ENCODE results near the gene CD6. TPM values are rescaled to one million over a fixed set of nuclear protein-coding genes. Genes with fewer than 3 reads are reported as not detected.

The CD6 gene
- polyA plus RNA-seq, 1 donor (not counting 4 experiments of a cell fraction or from before 2014, with no cell fraction given) = 0.03 TPM

GRCh38 chr11:60950024-60950423 lies 21.5 kb upstream of the CD6 start:
- TF ChIP-seq EZH2 (IDR thresholded peaks at IDR 0.05; ENCODE audit: low read length) (no peak), CTCF (optimal IDR thresholded peaks at IDR 0.05 in 1 of 3, IDR thresholded peaks at IDR 0.05 in 1 of 3, conservative IDR thresholded peaks at IDR 0.05 in 1 of 3; ENCODE audit: extremely low read depth in 1 of 3, insufficient read depth in 2 of 3, low read length in 3 of 3) (no peak)
- no peaks in the 10 kb centered on the region for H3K9me1 ChIP-seq (ENCODE audit: control insufficient read depth, extremely low read depth, insufficient read depth, low read length)
- no peak overlapping the region for H3K4me2 ChIP-seq (ENCODE audit: control insufficient read depth, extremely low read depth, insufficient read depth, low read depth, low read length)
- H3K27ac ChIP-seq (ENCODE audit: control insufficient read depth, insufficient read depth, low read length) = no peak overlapping the region
- peaks cover 5% of the 10 kb centered on the region for H3K4me1 ChIP-seq (ENCODE audit: control insufficient read depth, extremely low read depth, insufficient read depth, low read length)
- FAIRE-seq (no peak), DNase-seq (ENCODE audit: low read depth, low spot score) (no peak)
- H3K9me3 ChIP-seq (ENCODE audit: control insufficient read depth, low read depth, low read length) = no peaks in the 10 kb centered on the region
- no peak overlapping the region for H3K4me3 ChIP-seq (ENCODE audit: control insufficient read depth in 2 of 3, extremely low read depth in 1 of 3, insufficient read depth in 2 of 3, low read depth in 1 of 3, low read length in 3 of 3)
- no peak overlapping the region for H3K9ac ChIP-seq (ENCODE audit: control insufficient read depth, extremely low read depth, insufficient read depth, low read length)
- H2AFZ ChIP-seq (ENCODE audit: control insufficient read depth, low read length) = no peak overlapping the region
- dilution Hi-C loops (cut with MboI; ENCODE audit: extremely low pct_ligation_motif_present, low sequenced_read_pairs) = no loop called here
- no peaks in the 10 kb centered on the region for H4K20me1 ChIP-seq (ENCODE audit: control insufficient read depth, extremely low read depth, insufficient read depth, low read length)
- no peaks in the 10 kb centered on the region for H3K36me3 ChIP-seq (ENCODE audit: control insufficient read depth in 2 of 2, extremely low read depth in 1 of 2, insufficient read depth in 2 of 2, low read length in 2 of 2)
- no peaks in the 10 kb centered on the region for H3K79me2 ChIP-seq (ENCODE audit: control insufficient read depth, insufficient read depth, low read length)
- peaks cover 4% of the 10 kb centered on the region for H3K27me3 ChIP-seq (ENCODE audit: control insufficient read depth, extremely low read depth, insufficient read depth, low read length)

- Histone ChIP-seq H3K4me3 (ENCODE audit: control insufficient read depth in 2 of 3, extremely low read depth in 1 of 3, insufficient read depth in 2 of 3, low read depth in 1 of 3, low read length in 3 of 3) (no peak overlapping the region), H3K4me1 (ENCODE audit: control insufficient read depth, extremely low read depth, insufficient read depth, low read length) (peaks cover 5% of the 10 kb centered on the region), H4K20me1 (ENCODE audit: control insufficient read depth, extremely low read depth, insufficient read depth, low read length) (no peaks in the 10 kb centered on the region), H3K9me3 (ENCODE audit: control insufficient read depth, low read depth, low read length) (no peaks in the 10 kb centered on the region), H3K36me3 (ENCODE audit: control insufficient read depth in 2 of 2, extremely low read depth in 1 of 2, insufficient read depth in 2 of 2, low read length in 2 of 2) (no peaks in the 10 kb centered on the region), H3K9ac (ENCODE audit: control insufficient read depth, extremely low read depth, insufficient read depth, low read length) (no peak overlapping the region), H3K4me2 (ENCODE audit: control insufficient read depth, extremely low read depth, insufficient read depth, low read depth, low read length) (peak overlapping the region; percentile 12), H3K79me2 (ENCODE audit: control insufficient read depth, insufficient read depth, low read length) (no peaks in the 10 kb centered on the region), H2AFZ (ENCODE audit: control insufficient read depth, low read length) (no peak overlapping the region), H3K27me3 (ENCODE audit: control insufficient read depth, extremely low read depth, insufficient read depth, low read length) (peaks cover 4% of the 10 kb centered on the region), H3K27ac (ENCODE audit: control insufficient read depth, insufficient read depth, low read length) (no peak overlapping the region), H3K9me1 (ENCODE audit: control insufficient read depth, extremely low read depth, insufficient read depth, low read length) (no peaks in the 10 kb centered on the region)
- TF ChIP-seq EZH2 (IDR thresholded peaks at IDR 0.05; ENCODE audit: low read length) (no peak), CTCF (optimal IDR thresholded peaks at IDR 0.05 in 1 of 3, IDR thresholded peaks at IDR 0.05 in 1 of 3, conservative IDR thresholded peaks at IDR 0.05 in 1 of 3; ENCODE audit: extremely low read depth in 1 of 3, insufficient read depth in 2 of 3, low read length in 3 of 3) (no peak)
- no peak for FAIRE-seq
- dilution Hi-C loops (cut with MboI; ENCODE audit: extremely low pct_ligation_motif_present, low sequenced_read_pairs) = no loop called here
- DNase-seq (ENCODE audit: low read depth, low spot score) = no peak
Measured at GRCh38 chr11:60950933-60951605, 20.4 kb upstream of the CD6 start.

Measured in keratinocyte (primary cell).